NCI-H1694 treated with DMSO at 0.1 percent for 48 hours (cell line): ENCODE data around the gene MEIS2.

Experiments
- DNase-seq: peaks from one replicate; lab custom pipeline; 2025; lab: John Stamatoyannopoulos, UW

Gene MEIS2

GRCh38 chr15:37040072-37040742 is 60.1 kb downstream of the MEIS2 start:
- DNase-seq, result no peak

- no peak for DNase-seq
Measured at GRCh38 chr15:37038716-37039106, 61.6 kb downstream of the MEIS2 start.

GRCh38 chr15:37037850-37038715 is 62.3 kb downstream of the MEIS2 start:
- no peak for DNase-seq

- no peak for DNase-seq
Measured at GRCh38 chr15:37037071-37037655, 63.2 kb downstream of the MEIS2 start.

GRCh38 chr15:37034835-37035748 is 65.3 kb downstream of the MEIS2 start:
- DNase-seq, result no peak

- no peak for DNase-seq
Measured at GRCh38 chr15:37034392-37034791, 66.0 kb downstream of the MEIS2 start.

- DNase-seq, result no peak
Measured at GRCh38 chr15:37032091-37032775, 68.1 kb downstream of the MEIS2 start.

GRCh38 chr15:37031198-37031597 is 69.2 kb downstream of the MEIS2 start:
- DNase-seq, result no peak

GRCh38 chr15:37028625-37029296 is 71.6 kb downstream of the MEIS2 start:
- peak; percentile 4 for DNase-seq

- DNase-seq, result no peak
Measured at GRCh38 chr15:37020852-37021251, 79.5 kb downstream of the MEIS2 start.

- DNase-seq, result no peak
Measured at GRCh38 chr15:37019479-37020433, 80.6 kb downstream of the MEIS2 start.

- no peak for DNase-seq
Measured at GRCh38 chr15:37017031-37017625, 83.2 kb downstream of the MEIS2 start.

- DNase-seq, result no peak
Measured at GRCh38 chr15:37016231-37016630, 84.1 kb downstream of the MEIS2 start.

- peak; percentile 50 for DNase-seq
Measured at GRCh38 chr15:37015451-37015850, 84.9 kb downstream of the MEIS2 start.

GRCh38 chr15:37015035-37015434 is 85.3 kb downstream of the MEIS2 start:
- peak; percentile 10 for DNase-seq

- no peak for DNase-seq
Measured at GRCh38 chr15:37014566-37014965, 85.8 kb downstream of the MEIS2 start.

GRCh38 chr15:37014137-37014536 is 86.2 kb downstream of the MEIS2 start:
- DNase-seq, result no peak

- no peak for DNase-seq
Measured at GRCh38 chr15:37010595-37010994, 89.8 kb downstream of the MEIS2 start.

GRCh38 chr15:37009288-37009687 is 91.1 kb downstream of the MEIS2 start:
- DNase-seq, result no peak
